Measurements from ENCODE around the gene THRAP3.

DNA sequence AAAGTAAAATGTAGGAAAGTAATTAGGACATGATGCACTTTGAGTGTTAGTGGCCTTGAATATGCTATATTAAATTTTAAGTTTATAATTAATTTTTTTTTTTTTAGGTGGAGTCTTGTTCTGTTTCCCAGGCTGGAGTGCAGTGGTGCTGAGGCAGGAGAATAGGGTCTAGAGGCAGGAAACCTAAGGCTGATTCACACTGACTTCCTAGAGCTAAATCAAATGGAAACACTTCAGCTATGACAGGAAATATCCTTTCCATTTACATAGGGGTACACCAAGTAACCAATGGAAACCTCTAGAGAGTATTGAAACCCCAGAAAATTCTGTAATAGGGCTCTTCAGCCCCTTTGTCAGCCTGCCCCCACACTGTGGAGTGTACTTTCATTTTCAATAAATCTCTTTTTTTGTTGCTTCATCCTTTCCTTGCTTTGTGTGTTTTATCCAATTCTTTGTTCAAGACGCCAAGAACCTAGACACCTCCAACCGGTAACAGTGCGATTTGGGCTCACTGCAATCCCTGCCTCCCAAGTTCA, 17.9 kb upstream of the THRAP3 start:
- TF ChIP-seq, protein P1, sequence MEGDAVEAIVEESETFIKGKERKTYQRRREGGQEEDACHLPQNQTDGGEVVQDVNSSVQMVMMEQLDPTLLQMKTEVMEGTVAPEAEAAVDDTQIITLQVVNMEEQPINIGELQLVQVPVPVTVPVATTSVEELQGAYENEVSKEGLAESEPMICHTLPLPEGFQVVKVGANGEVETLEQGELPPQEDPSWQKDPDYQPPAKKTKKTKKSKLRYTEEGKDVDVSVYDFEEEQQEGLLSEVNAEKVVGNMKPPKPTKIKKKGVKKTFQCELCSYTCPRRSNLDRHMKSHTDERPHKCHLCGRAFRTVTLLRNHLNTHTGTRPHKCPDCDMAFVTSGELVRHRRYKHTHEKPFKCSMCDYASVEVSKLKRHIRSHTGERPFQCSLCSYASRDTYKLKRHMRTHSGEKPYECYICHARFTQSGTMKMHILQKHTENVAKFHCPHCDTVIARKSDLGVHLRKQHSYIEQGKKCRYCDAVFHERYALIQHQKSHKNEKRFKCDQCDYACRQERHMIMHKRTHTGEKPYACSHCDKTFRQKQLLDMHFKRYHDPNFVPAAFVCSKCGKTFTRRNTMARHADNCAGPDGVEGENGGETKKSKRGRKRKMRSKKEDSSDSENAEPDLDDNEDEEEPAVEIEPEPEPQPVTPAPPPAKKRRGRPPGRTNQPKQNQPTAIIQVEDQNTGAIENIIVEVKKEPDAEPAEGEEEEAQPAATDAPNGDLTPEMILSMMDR (IDR thresholded peaks at IDR 0.05), result no peak
- TF ChIP-seq, protein P2, sequence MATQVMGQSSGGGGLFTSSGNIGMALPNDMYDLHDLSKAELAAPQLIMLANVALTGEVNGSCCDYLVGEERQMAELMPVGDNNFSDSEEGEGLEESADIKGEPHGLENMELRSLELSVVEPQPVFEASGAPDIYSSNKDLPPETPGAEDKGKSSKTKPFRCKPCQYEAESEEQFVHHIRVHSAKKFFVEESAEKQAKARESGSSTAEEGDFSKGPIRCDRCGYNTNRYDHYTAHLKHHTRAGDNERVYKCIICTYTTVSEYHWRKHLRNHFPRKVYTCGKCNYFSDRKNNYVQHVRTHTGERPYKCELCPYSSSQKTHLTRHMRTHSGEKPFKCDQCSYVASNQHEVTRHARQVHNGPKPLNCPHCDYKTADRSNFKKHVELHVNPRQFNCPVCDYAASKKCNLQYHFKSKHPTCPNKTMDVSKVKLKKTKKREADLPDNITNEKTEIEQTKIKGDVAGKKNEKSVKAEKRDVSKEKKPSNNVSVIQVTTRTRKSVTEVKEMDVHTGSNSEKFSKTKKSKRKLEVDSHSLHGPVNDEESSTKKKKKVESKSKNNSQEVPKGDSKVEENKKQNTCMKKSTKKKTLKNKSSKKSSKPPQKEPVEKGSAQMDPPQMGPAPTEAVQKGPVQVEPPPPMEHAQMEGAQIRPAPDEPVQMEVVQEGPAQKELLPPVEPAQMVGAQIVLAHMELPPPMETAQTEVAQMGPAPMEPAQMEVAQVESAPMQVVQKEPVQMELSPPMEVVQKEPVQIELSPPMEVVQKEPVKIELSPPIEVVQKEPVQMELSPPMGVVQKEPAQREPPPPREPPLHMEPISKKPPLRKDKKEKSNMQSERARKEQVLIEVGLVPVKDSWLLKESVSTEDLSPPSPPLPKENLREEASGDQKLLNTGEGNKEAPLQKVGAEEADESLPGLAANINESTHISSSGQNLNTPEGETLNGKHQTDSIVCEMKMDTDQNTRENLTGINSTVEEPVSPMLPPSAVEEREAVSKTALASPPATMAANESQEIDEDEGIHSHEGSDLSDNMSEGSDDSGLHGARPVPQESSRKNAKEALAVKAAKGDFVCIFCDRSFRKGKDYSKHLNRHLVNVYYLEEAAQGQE (IDR thresholded peaks at IDR 0.05; ENCODE audit: low read depth, low read length), result no peak
- TF ChIP-seq RFX5 (IDR thresholded peaks at IDR 0.05; ENCODE audit: low read length) (no peak), EP300 (IDR thresholded peaks at IDR 0.05; ENCODE audit: borderline replicate concordance in 1 of 2, low read depth in 1 of 2, low read length in 1 of 2) (no peak), JUND (IDR thresholded peaks at IDR 0.05) (no peak), SMC3 (IDR thresholded peaks at IDR 0.05; ENCODE audit: low read depth, low read length) (no peak), USF2 (IDR thresholded peaks at IDR 0.05; ENCODE audit: borderline replicate concordance, low read depth, low read length) (no peak), RXRA (IDR thresholded peaks at IDR 0.05; ENCODE audit: borderline replicate concordance, low read depth) (no peak), RCOR1 (IDR thresholded peaks at IDR 0.05; ENCODE audit: low read length) (no peak), SIN3A (IDR thresholded peaks at IDR 0.05; ENCODE audit: borderline replicate concordance, low read depth, low read length) (no peak), YY1 (IDR thresholded peaks at IDR 0.05; ENCODE audit: low read depth) (no peak)
- TF ChIP-seq, protein P3, sequence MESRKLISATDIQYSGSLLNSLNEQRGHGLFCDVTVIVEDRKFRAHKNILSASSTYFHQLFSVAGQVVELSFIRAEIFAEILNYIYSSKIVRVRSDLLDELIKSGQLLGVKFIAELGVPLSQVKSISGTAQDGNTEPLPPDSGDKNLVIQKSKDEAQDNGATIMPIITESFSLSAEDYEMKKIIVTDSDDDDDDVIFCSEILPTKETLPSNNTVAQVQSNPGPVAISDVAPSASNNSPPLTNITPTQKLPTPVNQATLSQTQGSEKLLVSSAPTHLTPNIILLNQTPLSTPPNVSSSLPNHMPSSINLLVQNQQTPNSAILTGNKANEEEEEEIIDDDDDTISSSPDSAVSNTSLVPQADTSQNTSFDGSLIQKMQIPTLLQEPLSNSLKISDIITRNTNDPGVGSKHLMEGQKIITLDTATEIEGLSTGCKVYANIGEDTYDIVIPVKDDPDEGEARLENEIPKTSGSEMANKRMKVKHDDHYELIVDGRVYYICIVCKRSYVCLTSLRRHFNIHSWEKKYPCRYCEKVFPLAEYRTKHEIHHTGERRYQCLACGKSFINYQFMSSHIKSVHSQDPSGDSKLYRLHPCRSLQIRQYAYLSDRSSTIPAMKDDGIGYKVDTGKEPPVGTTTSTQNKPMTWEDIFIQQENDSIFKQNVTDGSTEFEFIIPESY (IDR thresholded peaks at IDR 0.05; ENCODE audit: borderline replicate concordance, low read depth), result no peak
